ENCODE results near the gene LPIN1. TPM values are rescaled to one million over a fixed set of nuclear protein-coding genes. Genes with fewer than 3 reads are reported as not detected.
"Not testable (repeated sequence)": the region's sequence is repeated elsewhere in the genome, so short reads cannot be mapped to it uniquely, and the experiment has no call there.

The LPIN1 gene
- total RNA-seq, 1 experiment from 2014 or later: 25.0 TPM

DNA sequence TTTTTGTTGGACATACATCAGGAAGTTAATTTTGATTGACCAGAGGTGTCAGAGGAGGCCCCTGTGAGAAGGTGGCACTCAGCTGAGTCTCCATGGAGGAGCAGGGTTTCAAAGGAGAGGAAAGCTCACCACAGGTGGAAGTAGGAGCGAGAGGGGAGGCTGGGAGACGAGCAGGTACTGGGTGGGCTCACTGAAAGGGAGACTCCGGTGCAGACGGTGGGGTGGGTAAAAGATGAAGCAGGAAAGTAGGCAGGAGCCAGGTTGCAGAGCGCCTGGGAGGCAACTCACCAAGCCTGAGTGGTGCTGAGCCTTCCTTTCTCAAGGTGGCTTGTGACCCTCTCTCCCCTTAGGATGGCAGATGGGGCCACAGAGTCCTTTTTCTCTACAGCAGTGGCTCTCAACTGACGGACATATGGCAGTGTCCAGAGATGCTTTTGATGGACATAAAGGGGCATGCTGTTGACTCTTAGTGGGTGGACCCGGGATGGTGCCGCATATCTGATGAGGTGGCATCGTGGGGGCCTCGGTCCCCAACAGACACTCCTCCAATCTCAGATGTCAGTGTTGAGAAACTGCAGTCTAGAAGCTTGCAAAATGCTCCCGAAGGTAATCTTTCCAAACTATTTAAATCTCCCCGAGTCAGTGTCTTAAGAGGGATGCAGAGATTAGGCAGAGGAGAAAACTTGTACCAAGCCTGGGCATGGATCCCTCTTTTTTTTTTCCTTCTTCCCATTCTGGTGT, 64.0 kb downstream of the LPIN1 start:
- no peak for DNase-seq (ENCODE audit: low read depth)

DNA sequence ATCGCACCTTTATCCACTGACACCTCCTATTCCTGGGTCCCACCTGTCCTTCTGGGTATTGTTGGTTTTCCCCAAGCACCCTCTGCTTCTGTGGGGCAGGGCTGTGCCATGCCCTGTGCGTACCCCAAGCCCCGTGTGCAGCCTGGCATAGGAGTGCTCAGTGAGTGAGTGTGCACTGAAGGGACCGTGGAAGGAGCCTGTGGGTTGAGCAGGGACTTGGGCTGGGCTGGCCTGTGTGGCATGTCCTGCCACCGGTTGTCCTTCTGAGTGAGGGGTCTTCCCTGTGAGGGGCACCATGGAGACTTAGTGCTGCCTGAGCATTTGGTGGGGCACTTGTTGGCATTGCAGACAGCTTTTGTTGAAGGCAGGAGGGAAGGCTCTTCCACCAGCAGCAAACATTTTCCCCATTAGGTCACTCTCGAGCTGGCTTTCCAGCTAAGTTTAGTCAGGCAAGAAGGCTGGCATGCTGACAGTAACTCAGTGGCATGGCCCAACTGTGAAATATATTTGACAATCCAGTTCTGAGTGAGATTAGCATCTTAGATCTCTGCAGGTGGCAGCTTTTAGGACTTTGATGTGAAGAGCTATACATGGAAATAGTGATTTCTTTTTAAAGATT, 64.7 kb downstream of the LPIN1 start:
- DNase-seq (ENCODE audit: low read depth): no peak

DNA sequence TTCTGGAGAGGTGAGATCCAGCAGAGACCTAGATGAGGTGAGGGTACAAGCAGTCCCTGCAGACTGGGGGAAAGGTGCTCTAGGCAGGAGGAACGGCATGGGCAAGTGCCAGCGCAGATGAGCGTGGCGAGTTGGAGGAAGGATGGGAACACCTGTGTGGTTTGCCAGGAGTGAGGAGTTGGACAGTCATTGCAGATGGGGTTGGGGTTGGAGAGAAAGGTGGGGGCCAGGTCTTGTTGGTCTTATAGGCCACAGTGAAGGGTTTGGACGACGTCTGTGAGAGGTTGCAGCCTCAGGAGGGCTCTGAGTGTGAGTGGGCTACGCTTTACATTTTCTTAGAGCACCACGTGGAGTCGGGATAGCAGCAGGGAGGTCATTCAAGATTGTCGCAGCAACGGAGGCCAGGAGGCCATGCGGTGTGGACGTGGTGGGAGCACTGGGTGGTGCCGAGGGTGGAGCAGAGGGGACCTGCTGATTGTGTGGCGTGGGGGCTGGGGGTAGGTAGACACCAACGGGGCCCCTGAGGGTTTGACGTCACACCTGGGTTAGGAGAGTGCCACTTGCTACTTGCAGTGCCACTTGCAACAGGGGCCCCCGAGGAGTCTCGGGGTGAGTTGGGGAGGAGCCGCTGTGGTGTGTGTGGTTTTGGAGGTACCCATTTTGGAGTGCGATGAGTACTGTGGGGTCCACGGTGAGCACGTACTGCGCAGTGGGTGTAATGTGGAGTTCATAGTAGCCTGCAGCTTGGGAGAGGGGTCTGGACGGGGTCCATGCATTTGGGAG, 66.2 kb downstream of the LPIN1 start:
- no peak for DNase-seq (ENCODE audit: low read depth)

DNA sequence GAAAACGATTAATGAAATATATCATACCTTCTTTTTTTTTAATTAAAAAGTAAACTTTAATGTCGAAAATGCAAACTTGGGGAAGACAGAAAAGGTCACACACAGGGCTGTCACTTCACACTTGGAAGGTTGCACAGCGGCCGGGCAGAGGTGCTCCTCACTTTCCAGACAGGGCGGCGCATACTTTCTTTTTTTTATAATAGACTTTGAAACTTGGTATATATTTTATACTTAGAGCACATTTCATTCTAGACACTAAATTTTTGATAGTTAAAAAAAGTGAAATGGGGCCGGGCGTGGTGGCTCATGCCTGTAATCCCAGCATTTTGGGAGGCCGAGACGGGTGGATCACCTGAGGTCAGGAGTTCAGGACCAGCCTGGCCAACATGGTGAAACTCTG, 66.9 kb downstream of the LPIN1 start:
- DNase-seq (ENCODE audit: low read depth): not testable (repeated sequence)

DNA sequence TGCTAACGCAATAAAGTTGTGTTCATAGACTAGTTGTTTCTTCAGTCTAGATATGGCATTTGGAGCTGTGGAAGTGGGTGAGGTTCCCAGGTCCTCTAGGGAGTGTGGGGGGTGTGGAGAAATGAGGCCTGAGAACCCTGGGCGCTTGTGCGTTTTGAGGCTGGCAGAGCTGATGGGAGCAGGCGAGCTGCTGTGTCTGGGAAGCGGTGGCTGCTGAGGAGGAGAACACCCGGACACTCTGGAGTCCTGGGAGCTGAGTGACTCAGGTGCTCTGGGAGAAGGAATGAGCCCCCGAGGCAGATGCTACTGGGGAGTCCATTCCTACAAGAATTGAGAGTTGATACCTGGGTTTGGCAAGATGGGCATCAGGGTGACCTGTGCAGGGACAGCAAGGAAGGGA, 67.5 kb downstream of the LPIN1 start:
- no peak for DNase-seq (ENCODE audit: low read depth)

DNA sequence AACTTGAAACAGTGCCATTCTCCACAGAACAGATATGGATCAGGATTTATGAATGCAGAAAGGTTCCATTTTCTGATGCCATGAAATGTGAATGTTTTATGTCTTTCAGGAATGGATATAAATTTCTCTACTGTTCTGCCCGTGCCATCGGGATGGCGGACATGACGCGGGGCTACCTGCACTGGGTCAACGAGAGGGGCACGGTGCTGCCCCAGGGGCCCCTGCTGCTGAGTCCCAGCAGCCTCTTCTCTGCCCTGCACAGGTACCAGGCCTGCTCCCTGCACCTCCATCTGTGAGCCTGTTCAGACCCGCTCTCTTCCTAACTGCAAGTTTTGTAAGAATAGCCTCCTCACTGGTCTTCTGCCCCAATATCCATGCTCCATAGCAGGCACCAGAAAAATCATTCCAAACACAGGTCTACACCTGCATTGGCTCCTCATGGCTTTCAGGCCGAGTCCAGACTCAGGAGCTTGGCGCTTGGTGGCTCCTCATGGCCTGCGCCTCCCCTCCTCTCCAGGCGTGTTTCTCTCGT, 68.6 kb downstream of the LPIN1 start:
- no peak for DNase-seq (ENCODE audit: low read depth)

DNA sequence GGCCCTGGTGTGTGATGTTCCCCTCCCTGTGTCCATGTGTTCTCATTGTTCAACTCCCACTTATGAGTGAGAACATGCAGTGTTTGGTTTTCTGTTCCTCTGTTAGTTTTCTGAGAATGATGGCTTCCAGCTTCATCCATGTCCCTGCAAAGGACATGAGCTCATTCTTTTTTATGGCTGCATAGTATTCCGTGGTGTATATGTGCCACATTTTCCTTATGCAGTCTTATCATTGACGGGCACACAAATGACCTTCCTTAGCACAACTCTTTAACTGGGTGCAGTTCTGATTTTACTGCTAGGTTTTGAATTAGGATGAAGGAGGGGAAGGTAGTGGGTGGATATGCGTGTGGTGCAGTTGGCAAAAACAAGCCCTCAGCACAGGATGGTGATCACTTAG, 70.5 kb downstream of the LPIN1 start:
- not testable (repeated sequence) for DNase-seq (ENCODE audit: low read depth)

DNA sequence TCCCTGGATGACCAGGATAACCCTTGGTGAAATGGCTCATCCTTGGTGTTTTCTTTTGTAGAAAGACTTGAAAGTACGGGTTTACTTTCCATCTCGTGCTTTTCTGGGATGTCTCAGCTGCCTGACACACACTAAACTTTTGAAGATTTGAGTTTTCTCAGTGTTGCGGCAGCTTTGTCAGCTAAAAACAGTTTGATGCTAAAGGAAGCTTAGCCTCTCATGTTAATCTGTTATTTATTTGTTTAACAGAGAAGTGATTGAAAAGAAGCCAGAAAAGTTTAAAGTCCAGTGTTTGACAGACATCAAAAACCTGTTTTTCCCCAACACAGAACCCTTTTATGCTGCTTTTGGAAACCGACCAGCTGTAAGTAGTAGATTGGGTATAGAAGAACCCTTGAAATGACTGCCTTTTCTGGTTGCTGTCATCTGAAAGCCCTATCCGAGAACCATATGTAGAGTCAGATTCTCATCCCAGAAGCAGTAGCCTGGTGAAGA, 72.8 kb downstream of the LPIN1 start:
- DNase-seq (ENCODE audit: low read depth): peak; percentile 12

DNA sequence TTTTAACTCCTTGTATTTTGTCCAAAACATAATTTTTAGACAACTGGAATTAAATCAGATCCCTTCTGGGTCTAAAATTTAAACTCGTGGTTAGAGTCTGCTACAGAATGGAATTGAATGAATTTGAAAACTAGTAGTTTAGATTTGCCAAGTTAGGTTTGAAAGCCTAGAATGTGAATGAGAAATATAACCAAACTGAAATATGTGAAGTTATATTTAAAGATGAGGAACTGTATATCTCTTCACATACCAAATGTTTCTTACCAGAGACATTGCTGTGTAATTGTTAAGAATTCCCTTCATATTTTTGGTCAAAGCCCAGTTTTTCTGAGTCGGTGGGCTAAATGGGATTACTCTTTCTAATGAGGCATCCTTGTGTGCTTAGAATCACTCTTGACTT, 74.2 kb downstream of the LPIN1 start:
- no peak for DNase-seq (ENCODE audit: low read depth)

DNA sequence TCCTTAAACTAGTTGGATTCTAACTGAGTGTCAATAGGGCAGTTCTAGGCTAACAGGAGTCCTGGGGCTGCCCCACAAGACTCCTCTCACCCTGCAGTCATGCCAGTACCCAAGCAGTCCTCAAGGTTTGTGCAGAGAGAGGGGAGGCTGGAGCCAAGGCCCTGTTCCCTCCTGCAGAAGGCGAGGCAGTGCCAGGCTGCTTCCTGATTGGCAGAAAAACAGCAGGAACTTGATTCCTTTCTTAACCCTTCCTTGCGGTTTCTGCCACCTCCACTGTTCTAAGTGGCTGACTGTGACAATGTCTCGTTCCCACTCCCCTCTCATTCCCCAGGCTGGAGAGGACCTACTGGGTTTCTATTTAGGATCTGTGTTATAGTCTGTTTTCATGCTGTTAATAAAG, 75.3 kb downstream of the LPIN1 start:
- no peak for DNase-seq (ENCODE audit: low read depth)

DNA sequence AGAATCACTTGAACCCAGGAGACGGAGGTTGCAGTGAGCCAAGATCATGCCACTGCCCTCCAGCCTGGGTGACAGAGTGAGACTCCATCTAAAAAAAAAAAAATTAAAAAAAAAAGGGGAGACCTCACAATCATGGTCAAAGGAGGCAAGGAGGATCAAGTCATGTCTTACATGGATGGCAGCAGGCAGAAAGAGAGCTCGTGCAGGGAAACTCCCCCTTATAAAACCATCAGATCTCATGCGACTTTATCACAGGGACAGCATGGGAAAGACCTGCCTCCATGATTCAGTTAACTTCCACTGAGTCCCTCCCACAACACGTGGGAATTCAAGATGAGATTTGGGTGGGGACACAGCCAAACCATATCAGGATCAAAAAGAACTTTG, 75.9 kb downstream of the LPIN1 start:
- DNase-seq (ENCODE audit: low read depth): not testable (repeated sequence)

DNA sequence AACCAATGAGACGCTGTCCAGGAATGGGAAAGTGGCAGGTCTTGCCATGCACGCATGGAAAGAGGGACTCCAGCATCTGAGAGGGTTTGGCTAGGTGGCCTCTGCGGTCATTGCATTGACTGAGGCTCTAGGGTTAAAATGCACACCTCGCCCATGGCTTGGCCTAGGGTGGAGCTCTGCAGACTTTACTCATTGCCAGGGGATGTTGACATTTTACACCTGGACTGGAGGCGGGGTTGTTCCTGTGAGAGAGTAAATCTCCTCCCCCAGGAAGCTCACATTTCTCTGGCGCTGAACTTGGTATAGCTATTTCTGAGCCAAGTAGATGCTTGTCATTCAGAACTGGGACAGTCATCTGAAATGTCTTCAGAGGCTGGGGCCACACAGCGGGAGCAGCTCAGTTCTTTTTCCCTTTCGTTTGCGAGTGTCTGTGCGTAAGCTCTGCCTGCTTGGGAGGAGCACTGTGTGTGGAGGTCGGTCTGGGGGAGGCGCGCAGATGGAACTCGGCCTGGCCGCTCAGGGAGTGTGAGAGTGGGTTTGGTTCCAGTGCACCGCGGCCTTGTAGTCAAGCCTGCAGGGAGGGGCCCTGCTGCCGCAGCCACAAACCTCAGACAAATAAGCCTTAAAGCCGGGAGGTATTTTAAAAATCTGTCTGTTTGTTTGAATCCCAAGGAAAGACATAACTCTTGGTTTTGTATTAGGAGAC, 76.5 kb downstream of the LPIN1 start:
- DNase-seq (ENCODE audit: low read depth): no peak

DNA sequence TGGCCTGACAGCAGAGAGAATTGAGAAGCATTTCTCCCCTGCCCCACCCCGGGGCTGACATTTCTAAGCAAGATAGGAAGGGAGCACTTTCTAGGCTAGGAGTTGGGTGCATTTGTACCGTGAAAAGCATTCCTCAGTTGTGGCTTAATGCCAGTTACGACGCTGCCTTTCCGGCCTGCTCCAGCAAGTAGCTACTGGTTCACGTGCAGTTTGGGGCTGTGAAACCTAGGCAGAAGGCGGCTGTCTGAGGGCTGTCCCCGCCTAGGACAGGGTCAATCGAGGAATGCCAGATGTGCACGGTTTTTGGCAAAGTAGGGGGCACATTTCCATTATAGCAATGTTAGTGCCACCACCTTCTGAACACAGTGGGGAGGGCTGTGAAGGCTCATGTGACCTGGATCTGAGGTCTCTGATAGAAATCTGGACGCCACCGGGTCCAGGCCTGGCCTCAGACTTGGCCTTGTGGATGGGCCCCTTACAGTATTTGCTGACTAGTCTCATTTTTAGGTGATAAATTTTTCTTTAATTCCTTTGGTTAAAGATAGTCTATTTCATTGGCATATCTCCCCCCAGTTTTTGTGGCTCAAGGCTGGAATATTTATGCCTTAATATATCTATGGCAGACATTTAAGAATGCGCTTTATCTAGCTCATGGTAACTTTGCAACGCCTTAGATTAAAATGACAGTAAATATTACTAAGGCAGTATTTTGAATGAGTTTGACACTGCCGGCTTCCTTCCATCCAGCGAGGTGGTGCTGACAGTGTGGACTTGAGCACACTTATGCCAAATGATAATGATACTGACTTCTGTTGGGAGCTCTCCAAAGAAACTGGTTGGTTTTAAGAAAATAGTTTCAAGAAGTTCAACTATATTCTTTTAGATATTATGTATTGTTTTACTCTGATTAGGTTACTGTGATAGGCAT, 78.7 kb downstream of the LPIN1 start:
- no peak for DNase-seq (ENCODE audit: low read depth)

DNA sequence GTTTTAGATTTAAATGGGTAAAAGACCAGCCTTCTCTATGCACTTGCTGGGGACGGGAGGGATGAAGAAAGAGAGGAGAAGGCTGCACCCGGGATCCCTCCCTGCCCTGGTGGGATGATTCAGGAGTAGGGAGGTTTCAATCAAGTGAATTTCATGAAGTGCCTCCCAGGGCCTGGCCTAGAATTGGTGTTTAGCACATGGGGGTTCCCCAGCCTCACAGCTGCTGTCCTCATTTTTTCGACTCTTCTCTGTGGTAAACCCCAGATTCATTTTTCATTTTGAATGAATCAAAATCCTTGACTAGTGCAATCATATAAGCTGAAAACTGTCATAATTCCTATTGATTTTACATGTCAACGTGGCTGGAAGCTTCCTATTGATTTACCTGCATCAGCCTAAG, 81.1 kb downstream of the LPIN1 start:
- DNase-seq (ENCODE audit: low read depth): no peak

DNA sequence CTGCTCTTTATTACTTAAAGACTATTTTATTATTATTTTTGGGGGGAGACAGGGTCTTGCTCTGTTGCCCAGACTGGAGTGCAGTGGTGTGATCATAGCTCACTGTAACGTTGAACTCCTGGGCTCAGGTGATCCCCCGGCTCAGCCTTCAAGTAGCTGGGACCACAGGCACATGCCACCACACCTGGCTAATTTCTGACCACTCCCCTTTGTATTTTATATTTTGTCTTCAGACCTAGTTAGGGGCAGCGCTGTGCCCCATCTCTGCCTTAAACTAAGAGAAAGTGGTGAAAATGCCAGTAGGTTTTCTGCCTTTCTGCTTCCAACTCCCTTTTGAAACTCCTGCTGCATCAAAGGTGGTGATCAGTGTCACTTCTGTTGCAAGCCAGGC, 82.5 kb downstream of the LPIN1 start:
- DNase-seq (ENCODE audit: low read depth): no peak

DNA sequence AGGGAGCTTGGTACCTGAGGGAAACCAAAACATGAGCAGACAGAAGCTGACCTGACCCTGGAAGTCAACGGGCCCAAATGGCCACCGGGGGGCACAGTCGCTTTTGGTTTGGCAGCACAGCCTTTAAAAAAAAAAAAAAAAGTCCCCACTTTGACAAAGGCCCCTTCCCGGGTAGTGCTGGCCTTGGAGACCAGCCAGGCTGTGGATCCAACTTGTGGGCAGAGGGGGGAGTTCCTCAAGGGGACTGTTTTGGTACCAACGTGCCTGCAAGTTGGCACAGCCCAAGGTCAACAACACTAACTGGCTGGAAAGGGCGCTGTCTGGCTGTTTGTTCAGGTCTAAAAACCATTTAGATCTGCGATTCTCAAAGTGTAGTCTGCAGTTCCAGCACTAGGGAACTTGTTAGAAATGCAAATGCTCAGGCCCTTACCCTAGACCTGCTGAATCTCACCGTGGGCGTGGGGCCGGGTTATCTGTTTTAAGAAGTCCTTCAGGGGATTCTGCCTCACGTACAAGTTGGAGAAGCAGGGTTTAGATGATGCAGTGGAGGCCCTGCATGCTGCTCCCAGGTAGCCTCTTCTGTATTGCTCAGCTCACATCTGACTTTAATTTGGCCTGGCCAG, 83.0 kb downstream of the LPIN1 start:
- DNase-seq (ENCODE audit: low read depth): peak; percentile 82

DNA sequence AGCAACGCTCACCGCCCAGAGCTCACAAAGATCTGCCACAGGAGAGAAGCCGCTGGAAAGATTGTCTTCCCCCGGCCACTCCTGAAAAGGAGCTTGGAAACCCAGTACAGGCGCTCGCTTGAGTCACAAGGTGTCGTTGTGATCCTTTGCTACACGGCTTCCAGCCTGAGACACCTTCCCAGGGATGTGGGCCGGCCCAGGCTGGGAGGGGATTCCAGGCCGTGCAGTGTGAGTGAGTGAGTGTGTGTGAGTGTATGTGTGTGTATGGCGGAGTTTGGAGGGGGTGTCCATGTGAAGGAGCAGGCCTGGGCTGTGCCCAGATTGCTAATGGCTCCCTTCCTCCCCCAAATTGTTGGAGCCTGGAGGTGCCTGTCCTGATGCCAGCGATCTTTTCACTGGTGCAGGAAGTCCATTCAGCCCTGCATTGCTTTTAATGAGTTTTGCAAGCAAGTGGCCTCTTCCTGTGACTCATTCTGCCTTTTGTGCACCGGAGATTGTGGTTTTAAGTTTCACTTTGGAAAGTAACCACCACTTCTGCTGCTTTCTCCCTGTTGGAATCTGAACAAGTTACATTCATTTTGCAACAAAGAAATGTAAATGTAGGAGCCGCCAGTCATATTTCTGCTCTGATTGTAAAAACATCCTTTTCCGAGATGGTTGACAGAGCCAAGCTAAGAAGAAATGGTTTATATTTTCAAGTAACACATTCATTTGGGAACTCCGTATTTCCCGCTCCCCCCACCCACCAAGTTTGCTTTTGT, 83.7 kb downstream of the LPIN1 start:
- peak; percentile 100 for DNase-seq (ENCODE audit: low read depth)

DNA sequence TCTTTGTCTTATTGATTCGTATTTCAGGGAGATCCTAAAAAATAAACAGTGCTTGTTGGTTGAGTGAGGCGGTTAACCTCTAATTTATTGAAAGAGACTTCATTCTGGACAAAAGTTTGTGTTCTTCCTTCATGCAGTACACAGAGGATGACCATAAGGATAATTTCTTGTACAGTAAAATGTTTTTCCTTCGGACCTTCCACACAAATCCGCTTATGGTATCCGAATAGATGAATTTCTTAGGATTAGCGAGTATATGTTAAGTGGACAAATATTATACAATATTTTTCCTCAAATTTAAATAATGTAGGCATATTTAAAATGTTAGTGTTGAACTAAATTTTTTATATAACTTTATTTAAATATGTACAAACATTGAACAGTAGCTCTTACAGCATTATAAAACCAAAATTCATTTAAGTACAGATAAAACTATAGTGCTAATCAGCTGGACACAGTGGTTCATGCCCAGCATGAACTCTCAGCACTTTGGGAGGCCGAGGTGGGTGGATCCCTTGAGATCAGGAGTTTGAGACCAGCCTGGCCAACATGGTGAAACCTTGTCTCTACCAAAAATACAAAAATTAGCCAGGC, 84.4 kb downstream of the LPIN1 start:
- DNase-seq (ENCODE audit: low read depth): no peak

DNA sequence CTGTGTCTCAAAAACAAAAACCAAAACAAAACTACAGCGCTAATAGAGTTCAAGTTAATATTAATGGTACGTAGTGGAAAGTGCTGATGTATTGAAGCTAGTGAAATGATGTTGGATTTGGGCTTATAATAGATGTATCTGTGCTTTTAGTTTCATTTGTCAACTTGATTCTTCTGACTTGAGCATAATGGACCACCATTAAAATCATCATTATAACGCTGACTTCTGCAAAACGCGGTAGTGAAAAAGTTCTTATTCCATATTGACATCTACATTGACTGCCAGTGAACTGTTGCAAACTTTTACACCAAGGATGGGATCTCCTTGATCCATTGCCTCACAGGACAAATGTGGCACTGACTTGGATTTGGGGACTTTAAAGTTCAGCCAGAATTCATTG, 85.0 kb downstream of the LPIN1 start:
- no peak for DNase-seq (ENCODE audit: low read depth)

Measured in RPMI7951 (cell line).